GM23248 (cell line): Measurements from ENCODE around the gene SLC29A2. TPM values are rescaled to one million over a fixed set of nuclear protein-coding genes. Genes with fewer than 3 reads are reported as not detected.
A peak's percentile ranks its signal among the peaks of the same experiment; 100 is the strongest.

Experiments used
- DNase-seq: peaks from one replicate; pipeline ENCODE4 v3.0.0-alpha.2; 2015
- H2AFZ ChIP-seq: fragments of 200-600 bp; sonication (generic); 2 replicates; pipeline ENCODE4 v1.6.1; 2016; ENCODE audit warnings: antibody characterized with exemption
- H3F3A ChIP-seq: fragments of 200-600 bp; sonication (generic); 2 replicates; pipeline ENCODE4 v1.6.1; 2016; ENCODE audit warnings: mild to moderate bottlenecking, antibody characterized with exemption, mixed run types; ENCODE audit not compliant: insufficient read depth
- H3K27ac ChIP-seq: fragments of 200-600 bp; sonication (generic); 2 replicates; pipeline ENCODE4 v1.5.1; 2016; ENCODE audit warnings: mild to moderate bottlenecking
- H3K27me3 ChIP-seq: fragments of 200-600 bp; sonication (generic); replicated peaks from 2 replicates; pipeline ENCODE4 v1.6.1; 2016; ENCODE audit warnings: mild to moderate bottlenecking; ENCODE audit not compliant: insufficient read depth
- H3K36me3 ChIP-seq: fragments of 200-600 bp; sonication (generic); 2 replicates; pipeline ENCODE4 v1.6.1; 2016; ENCODE audit warnings: low read depth, mild to moderate bottlenecking
- H3K4me1 ChIP-seq: fragments of 200-600 bp; sonication (generic); 2 replicates; pipeline ENCODE4 v1.6.1; 2016; ENCODE audit warnings: mild to moderate bottlenecking; ENCODE audit not compliant: insufficient read depth
- H3K4me2 ChIP-seq: fragments of 200-600 bp; sonication (generic); one replicate; pipeline ENCODE4 v1.6.1; 2016; ENCODE audit warnings: mild to moderate bottlenecking; ENCODE audit not compliant: unreplicated experiment
- H3K4me3 ChIP-seq: fragments of 200-600 bp; sonication (generic); 2 replicates; pipeline ENCODE4 v1.5.1; 2016; ENCODE audit warnings: mild to moderate bottlenecking
- H3K79me2 ChIP-seq: fragments of 200-600 bp; sonication (generic); 2 replicates; pipeline ENCODE4 v1.6.1; 2016; ENCODE audit warnings: mild to moderate bottlenecking; ENCODE audit not compliant: insufficient read depth
- H3K9ac ChIP-seq: fragments of 200-600 bp; sonication (generic); 2 replicates; pipeline ENCODE4 v1.6.1; 2016; ENCODE audit warnings: mild to moderate bottlenecking
- H3K9me2 ChIP-seq: fragments of 200-600 bp; sonication (generic); 2 replicates; pipeline ENCODE4 v1.6.1; 2016; ENCODE audit warnings: mixed run types, mild to moderate bottlenecking, moderate library complexity; ENCODE audit not compliant: insufficient read depth
- H3K9me3 ChIP-seq: fragments of 200-600 bp; sonication (generic); one replicate; pipeline ENCODE4 v1.6.1; 2017; ENCODE audit warnings: low read depth
- H4K20me1 ChIP-seq: fragments of 200-600 bp; sonication (generic); 2 replicates; pipeline ENCODE4 v1.6.0; 2016; ENCODE audit not compliant: insufficient read depth
- EZH2 ChIP-seq: fragments of 200-600 bp; sonication (generic); IDR thresholded peaks from 2 replicates; pipeline ENCODE4 v1.6.1; 2018; ENCODE audit warnings: antibody characterized with exemption, mild to moderate bottlenecking; ENCODE audit not compliant: insufficient read depth, poor library complexity, severe bottlenecking
- EZH2phosphoT487 ChIP-seq: fragments of 200-600 bp; sonication (generic); IDR thresholded peaks from 2 replicates; pipeline ENCODE4 v1.6.1; 2018; ENCODE audit warnings: antibody characterized with exemption, moderate library complexity, mild to moderate bottlenecking, low read depth; ENCODE audit not compliant: insufficient read depth
- WGBS, 2 experiments: methylation state at CpG; one replicate each; pipeline ENCODE4 v1.1.6; 2015 to 2017; ENCODE audit warnings: low lambda C conversion rate in 2 of 2, low coverage in 1 of 2; ENCODE audit errors: missing lambda C conversion rate in 2 of 2; 5-methylcytosine and 5-hydroxymethylcytosine counted together
- in situ Hi-C: fragments of 300-500 bp; cut with MboI; formaldehyde crosslinking; loops from 2 replicates; pipeline ENCODE4 v1.15.0; 2020
- polyA plus RNA-seq: library from polyadenylated mRNA; unstranded; fragments of >200 nt; fragmentation: Nextera tagmentation; extraction: Ambion mirVana; gene quantifications from 2 replicates; pipeline ENCODE4 v1.2.1, GENCODE V29; 2016
- total RNA-seq: library from RNA; depleted of rRNA; stranded (reverse); fragments of >200 nt; shearing (Covaris generic); gene quantifications from 2 replicates; pipeline ENCODE4 v1.2.3, GENCODE V29; 2014; rRNA removed

SLC29A2 gene
- total RNA-seq (not detected in 2 replicates), polyA plus RNA-seq (not detected in 2 replicates)

- no peak within 1 kb of the TSS for H3K9ac ChIP-seq
- no peaks in the 10 kb centered on the region for H3F3A ChIP-seq
- H3K79me2 ChIP-seq, result no peaks in the 10 kb centered on the region
- H3K4me3 ChIP-seq, result peak within 1 kb of the TSS; percentile 59
- peak within 1 kb of the TSS; percentile 50 for H2AFZ ChIP-seq
- WGBS, 2 experiments, result 2 to 3% methylated on average over 32 to 68 of the region's 72 CpGs
- peak; percentile 35 for DNase-seq
- in situ Hi-C loops, result no loop called here
- H3K9me3 ChIP-seq, result no peaks in the 10 kb centered on the region
- peak; percentile 69; the same call in 1 of the 2 replicates for TF ChIP-seq EZH2phosphoT487
- TF ChIP-seq EZH2, result no peak
- no peaks in the 10 kb centered on the region for H3K4me1 ChIP-seq
- H3K36me3 ChIP-seq, result no peaks in the 10 kb centered on the region
- H3K27me3 ChIP-seq, result peaks cover 33% of the 10 kb centered on the region
- no peaks in the 10 kb centered on the region for H4K20me1 ChIP-seq
- peak within 1 kb of the TSS; percentile 66 for H3K4me2 ChIP-seq
- no peak within 1 kb of the TSS for H3K27ac ChIP-seq
- no peaks in the 10 kb centered on the region for H3K9me2 ChIP-seq
Observed at GRCh38 chr11:66371627-66372415, at the start of gene SLC29A2. SLC29A2 (minus strand) TSS chr11:66371760; CDS start chr11:66371591, 169 bp downstream.

- in situ Hi-C loops, result no loop called here
- Histone ChIP-seq H3K36me3 (no peaks in the 10 kb centered on the region), H3K27me3 (0 out of 2 replicates have a peak, but pooled peaks cover 5% of the 10 kb centered on the region), H2AFZ (no peak within 1 kb of the TSS), H3K9ac (no peak within 1 kb of the TSS), H3K4me3 (no peak within 1 kb of the TSS), H3K9me2 (no peaks in the 10 kb centered on the region), H3K4me1 (peaks cover 12% of the 10 kb centered on the region), H3F3A (peaks cover 24% of the 10 kb centered on the region), H3K4me2 (no peak within 1 kb of the TSS), H3K27ac (no peak within 1 kb of the TSS), H4K20me1 (no peaks in the 10 kb centered on the region), H3K79me2 (no peaks in the 10 kb centered on the region), H3K9me3 (no peaks in the 10 kb centered on the region)
- DNase-seq, result no peak
- no peak for TF ChIP-seq EZH2phosphoT487
- 8 to 9% methylated on average over 47 to 71 of the region's 71 CpGs for WGBS, 2 experiments
Observed at GRCh38 chr11:66420671-66421476, 49.3 kb upstream of the SLC29A2 start, which contains the start of gene NPAS4. NPAS4 (plus strand) TSS chr11:66421035; CDS start chr11:66421180, 145 bp downstream.

GRCh38 chr11:66419825-66420224, 48.3 kb upstream of the SLC29A2 start:
- peaks cover 12% of the 10 kb centered on the region for H3K4me1 ChIP-seq
- H3K9ac ChIP-seq, result no peak overlapping the region
- in situ Hi-C loops, result no loop called here
- no peak overlapping the region for H3K4me2 ChIP-seq
- H3K36me3 ChIP-seq, result no peaks in the 10 kb centered on the region
- H3K27me3 ChIP-seq, result 0 out of 2 replicates have a peak, but pooled peaks cover 5% of the 10 kb centered on the region
- no peak overlapping the region for H3K27ac ChIP-seq
- H3K9me2 ChIP-seq, result no peaks in the 10 kb centered on the region
- no peaks in the 10 kb centered on the region for H3K79me2 ChIP-seq
- H2AFZ ChIP-seq, result no peak overlapping the region
- DNase-seq, result no peak
- H4K20me1 ChIP-seq, result no peaks in the 10 kb centered on the region
- no peak overlapping the region for H3K4me3 ChIP-seq
- TF ChIP-seq EZH2 (no peak), EZH2phosphoT487 (no peak)
- H3K9me3 ChIP-seq, result no peaks in the 10 kb centered on the region
- 5 to 14% methylated on average over 9 to 20 of the region's 30 CpGs for WGBS, 2 experiments
- H3F3A ChIP-seq, result peaks cover 24% of the 10 kb centered on the region

- no peak for DNase-seq
- H2AFZ ChIP-seq, result no peak overlapping the region
- no peak overlapping the region for H3K4me3 ChIP-seq
- H3K27ac ChIP-seq, result no peak overlapping the region
- H3K79me2 ChIP-seq, result no peaks in the 10 kb centered on the region
- WGBS, 2 experiments, result 65 to 68% methylated on average over 3 of the region's 3 CpGs
- no peak for TF ChIP-seq EZH2
- no peak for TF ChIP-seq EZH2phosphoT487
- in situ Hi-C loops, result no loop called here
- no peaks in the 10 kb centered on the region for H3K9me2 ChIP-seq
- H3K36me3 ChIP-seq, result no peaks in the 10 kb centered on the region
- no peaks in the 10 kb centered on the region for H4K20me1 ChIP-seq
- 0 out of 2 replicates have a peak, but pooled peaks cover 5% of the 10 kb centered on the region for H3K27me3 ChIP-seq
- peaks cover 24% of the 10 kb centered on the region for H3F3A ChIP-seq
- H3K9me3 ChIP-seq, result no peaks in the 10 kb centered on the region
- no peak overlapping the region for H3K9ac ChIP-seq
- peaks cover 12% of the 10 kb centered on the region for H3K4me1 ChIP-seq
- no peak overlapping the region for H3K4me2 ChIP-seq
Observed at GRCh38 chr11:66418986-66419308, 47.4 kb upstream of the SLC29A2 start.
